ENCODE data around the gene SLC30A3.
"Not testable (repeated sequence)": the region's sequence is repeated elsewhere in the genome, so short reads cannot be mapped to it uniquely, and the experiment has no call there.

Gene SLC30A3

GRCh38 chr2:27285481-27285880 lies 22.6 kb upstream of the SLC30A3 start:
- no peak for DNase-seq (ENCODE audit: low read depth in 2 of 2)

GRCh38 chr2:27284996-27285395 lies 22.1 kb upstream of the SLC30A3 start:
- DNase-seq (ENCODE audit: low read depth in 2 of 2) = no peak

- DNase-seq (ENCODE audit: low read depth in 2 of 2) = no peak
These were observed 20.0 kb upstream of the SLC30A3 start for GRCh38 chr2:27282892-27283291.

- no peak for DNase-seq (ENCODE audit: low read depth in 2 of 2)
These were observed 19.2 kb upstream of the SLC30A3 start, which contains the start of gene TRIM54 for GRCh38 chr2:27281855-27282559. Gene TRIM54, plus strand, starts transcription at chr2:27282429. Its CDS starts 303 bp downstream, at chr2:27282732.

DNA sequence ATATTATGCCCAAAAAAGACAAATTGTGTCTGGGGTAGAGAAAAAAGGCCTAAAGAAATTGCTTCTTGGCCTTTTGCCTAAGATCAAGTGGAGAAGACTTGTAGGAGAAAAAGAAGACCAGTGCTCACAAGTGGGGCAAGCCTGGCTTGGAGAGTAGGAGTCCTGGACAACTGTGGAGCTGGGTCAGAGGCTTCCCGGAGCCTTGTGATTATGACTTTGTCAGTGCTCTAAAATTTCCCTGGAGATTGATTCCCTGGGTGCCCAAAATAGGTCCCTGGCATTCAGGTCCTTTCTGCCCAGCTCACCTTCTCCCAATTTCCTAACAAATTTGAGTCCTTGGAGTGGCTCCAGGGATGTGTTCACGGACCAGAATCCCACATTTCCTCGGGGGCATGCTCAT lies 18.6 kb upstream of the SLC30A3 start:
- DNase-seq (ENCODE audit: low read depth in 2 of 2) = no peak

DNA sequence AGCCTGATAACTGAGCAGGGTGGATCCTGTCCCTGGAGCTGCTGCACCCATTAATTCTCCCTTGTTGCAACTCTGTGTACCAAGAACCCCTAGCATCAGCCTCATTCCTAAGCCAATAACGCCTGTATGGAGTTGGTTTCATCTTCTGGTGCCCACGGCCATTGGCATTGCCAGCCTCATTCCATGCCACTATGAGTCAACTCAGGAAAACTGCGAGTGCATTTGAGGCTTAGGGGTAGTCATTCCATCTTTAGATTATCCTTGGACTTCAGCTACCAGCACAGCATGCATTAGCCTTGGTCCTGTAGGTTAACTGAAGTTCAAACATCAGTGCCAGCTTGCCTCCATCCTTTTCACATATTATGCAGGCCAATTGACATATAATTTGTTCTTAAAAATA lies 18.0 kb upstream of the SLC30A3 start:
- no peak for DNase-seq (ENCODE audit: low read depth in 2 of 2)

- DNase-seq (ENCODE audit: low read depth in 2 of 2) = no peak
These were observed 15.2 kb upstream of the SLC30A3 start for GRCh38 chr2:27278010-27278409.

GRCh38 chr2:27275211-27276150 lies 12.6 kb upstream of the SLC30A3 start, which contains the start of gene DNAJC5G:
Gene DNAJC5G, plus strand, starts transcription at chr2:27275433. Its CDS starts 1,296 bp downstream, at chr2:27276729.
- no peak for DNase-seq (ENCODE audit: low read depth in 2 of 2)

DNA sequence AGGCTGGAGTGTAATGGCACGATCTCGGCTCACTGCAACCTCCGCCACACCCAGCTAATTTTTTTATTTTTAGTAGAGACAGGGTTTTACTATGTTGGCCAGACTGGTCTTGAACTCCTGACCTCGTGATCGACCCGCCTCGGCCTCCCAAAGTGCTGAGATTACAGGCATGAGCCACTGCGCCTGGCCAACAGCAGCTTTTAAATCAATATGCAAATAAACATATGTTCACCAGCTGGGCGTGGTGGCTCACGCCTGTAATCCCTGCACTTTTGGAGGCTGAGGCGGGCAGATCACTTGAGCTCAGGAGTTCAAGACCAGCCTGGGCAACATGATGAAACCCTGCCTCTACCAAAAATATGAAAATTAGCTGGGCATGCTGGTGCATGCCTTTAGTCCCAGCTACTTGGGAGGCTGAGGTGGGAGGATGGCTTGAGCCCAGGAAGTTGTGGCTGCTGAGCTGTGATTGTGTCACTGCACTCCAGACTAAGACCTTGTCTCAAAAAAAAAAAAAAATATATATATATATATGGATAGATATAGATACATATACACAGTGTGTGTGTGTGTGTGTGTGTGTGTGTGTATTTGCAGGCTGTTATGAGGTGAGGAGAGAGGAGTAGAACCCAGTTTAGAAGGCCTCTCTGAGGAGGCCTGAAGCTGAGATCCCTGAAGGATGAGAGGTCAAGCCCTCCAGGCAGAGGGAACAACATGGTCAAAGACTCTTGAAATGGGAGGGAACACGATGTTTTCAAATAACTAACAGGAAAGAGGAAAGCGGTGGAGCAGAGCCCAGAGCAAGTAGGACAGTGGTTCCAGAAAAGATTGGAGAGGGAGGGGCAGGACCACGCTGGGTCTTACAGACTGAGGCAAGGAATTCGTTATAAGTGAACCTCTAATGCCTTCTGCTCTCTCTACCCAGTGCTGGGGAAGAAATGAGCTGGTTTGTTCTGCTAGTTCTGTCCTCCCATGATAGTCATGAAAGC lies 10.0 kb upstream of the SLC30A3 start:
- not testable (repeated sequence) for DNase-seq (ENCODE audit: low read depth in 2 of 2)

- no peak for DNase-seq (ENCODE audit: low read depth in 2 of 2)
These were observed 8.9 kb upstream of the SLC30A3 start for GRCh38 chr2:27271631-27272340.

DNA sequence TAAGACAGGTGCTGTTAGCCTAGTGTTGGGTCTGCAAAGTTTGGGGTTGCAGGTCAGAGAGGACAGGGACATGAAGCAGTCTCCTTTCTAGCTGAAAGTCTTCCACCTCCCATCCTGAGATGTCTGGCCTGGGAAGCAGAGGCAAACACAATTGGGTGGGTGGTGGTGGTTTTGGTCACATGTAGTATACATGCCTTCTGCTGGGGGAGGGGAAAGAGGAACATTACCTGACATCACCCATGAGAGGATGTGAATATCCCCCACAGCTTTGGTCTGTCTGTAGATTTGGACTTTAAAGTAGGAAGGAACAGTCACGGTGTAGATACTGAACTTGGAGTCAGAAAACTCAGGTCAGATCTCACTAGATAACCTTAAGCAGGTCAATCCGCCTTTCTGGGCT lies 7.8 kb upstream of the SLC30A3 start:
- DNase-seq (ENCODE audit: low read depth in 2 of 2) = no peak

- no peak for DNase-seq (ENCODE audit: low read depth in 2 of 2)
These were observed 7.3 kb upstream of the SLC30A3 start for GRCh38 chr2:27270131-27270530.

- DNase-seq (ENCODE audit: low read depth in 2 of 2) = not testable (repeated sequence)
These were observed 5.4 kb upstream of the SLC30A3 start for GRCh38 chr2:27268296-27268695.

DNA sequence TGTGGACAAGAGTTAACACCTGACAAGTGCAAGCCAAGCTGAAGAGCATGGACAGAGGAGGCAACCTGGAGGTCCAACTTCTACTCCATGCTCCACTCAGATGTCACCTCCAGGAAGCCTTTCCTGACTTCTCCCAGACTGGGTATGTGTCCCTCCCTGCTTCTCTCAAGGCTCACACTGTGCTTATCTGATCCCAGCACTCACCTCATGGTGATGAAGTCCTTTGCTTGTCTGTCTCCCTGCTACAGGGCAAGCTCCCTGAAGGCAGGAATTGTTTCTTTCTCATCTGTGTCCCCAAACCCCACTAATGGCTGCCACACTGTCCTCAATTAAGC lies 2.7 kb upstream of the SLC30A3 start:
- DNase-seq (ENCODE audit: low read depth in 2 of 2) = no peak

GRCh38 chr2:27264753-27265535 lies 2.1 kb upstream of the SLC30A3 start:
- peak; percentile 16 to 50 for DNase-seq (ENCODE audit: low read depth in 2 of 2)

DNA sequence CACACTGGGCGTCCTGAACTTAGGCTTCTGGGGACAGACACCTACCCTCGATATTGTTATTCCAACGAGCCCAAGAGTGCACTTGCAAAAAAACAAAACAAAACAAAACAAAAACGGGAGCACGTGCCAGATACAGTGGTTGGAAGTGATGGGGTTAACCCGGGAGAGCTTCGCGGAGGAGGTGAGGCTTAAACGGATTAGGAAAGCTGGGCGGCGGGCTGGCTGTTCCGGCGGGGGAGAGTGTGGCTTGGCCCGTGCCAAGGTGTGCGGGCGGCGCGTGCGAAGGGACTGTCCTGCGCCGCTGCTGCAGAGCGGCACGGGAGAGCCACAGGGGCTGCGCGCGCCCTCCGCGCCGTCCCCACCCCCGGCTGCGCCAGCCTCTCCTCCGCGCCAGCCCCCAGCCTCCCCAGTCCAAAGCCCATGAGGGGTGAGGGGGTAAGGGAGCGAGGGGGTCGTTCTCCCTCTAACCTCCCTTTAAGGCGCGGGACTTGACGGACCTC lies 1.5 kb upstream of the SLC30A3 start:
- DNase-seq (ENCODE audit: low read depth in 2 of 2) = no peak

DNA sequence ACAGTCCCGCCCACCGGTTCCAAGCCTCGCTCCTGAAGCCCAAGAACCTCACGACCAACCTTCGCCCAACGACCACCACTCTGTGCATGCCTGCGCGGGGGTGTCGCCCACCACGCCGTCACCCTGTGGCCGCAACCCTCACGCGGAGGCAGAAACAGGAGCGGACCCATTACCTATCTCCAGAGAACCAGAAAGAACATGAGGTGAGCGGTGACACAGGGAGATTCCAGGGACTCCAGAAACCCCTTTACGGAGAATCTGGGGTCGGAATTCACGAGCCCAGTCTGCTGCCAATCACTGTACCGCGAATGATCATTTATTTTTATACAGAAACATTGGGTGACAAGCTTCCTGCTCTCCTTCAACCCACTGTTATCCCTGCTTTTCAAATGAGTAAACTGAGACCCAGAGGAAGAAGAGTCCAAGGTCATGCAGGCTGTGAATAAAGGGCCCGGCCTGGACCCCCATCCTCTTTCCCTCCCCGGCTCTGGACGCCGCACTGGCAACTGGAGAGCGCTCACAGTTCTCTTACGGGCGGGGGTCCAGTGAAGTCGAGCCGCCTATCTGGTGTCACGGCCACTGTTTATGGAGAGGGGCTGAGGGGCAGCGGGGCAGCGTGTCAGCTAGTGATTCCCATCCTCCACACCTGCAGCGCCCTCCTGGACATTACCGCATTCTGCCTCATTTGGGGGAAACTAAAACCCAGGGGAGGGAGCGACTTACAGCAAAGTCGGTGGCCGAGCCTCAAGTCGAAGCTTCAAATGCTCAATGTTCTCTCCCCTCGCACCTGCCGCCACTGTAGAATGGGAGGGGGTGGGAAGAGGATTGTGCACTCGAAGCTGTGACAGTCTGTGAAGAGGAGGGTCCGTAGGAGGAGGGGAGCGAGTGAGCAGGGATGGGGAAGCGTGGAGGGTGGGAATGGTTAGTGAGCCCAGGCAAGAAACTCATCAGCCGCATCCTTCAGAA lies 723 bp upstream of the SLC30A3 start:
- DNase-seq (ENCODE audit: low read depth in 2 of 2) = no peak

- no peak for DNase-seq (ENCODE audit: low read depth in 2 of 2)
These were observed 935 bp downstream of the SLC30A3 start for GRCh38 chr2:27261926-27262298.

All from stimulated activated CD4-positive, alpha-beta T cell treated with anti-CD3 and anti-CD28 coated beads, Interleukin-1b, Interleukin-23, amount 100 ng/mL, for 1 hour (primary cell).